BJ (cell line): ENCODE measurements around the gene ST6GALNAC2. TPM values are rescaled to one million over a fixed set of nuclear protein-coding genes. Genes with fewer than 3 reads are reported as not detected.
A peak's percentile ranks its signal among the peaks of the same experiment; 100 is the strongest.

Experiments
- CTCF ChIA-PET: fragments of 350-600 bp; formaldehyde crosslinking; extraction: SDS; loops from one replicate; lab custom pipeline; 2021; ENCODE audit warnings: antibody characterized with exemption, inconsistent platforms; lab: Yijun Ruan, JAX
- POLR2A ChIA-PET: fragments of 300-600 bp; sonication (Branson Sonifier 250); formaldehyde crosslinking; extraction: SDS; loops from one replicate; lab custom pipeline; 2021; ENCODE audit warnings: antibody characterized with exemption; lab: Charles Lee
- DNase-seq: peaks from one replicate; pipeline ENCODE4 v3.0.0-alpha.2; 2011; ENCODE audit warnings: low read depth
- H3K27me3 ChIP-seq: 2 replicates; pipeline ENCODE4 v1.6.0; 2011; ENCODE audit warnings: low read length; ENCODE audit not compliant: control insufficient read depth, insufficient read depth
- H3K36me3 ChIP-seq: 2 replicates; pipeline ENCODE4 v1.5.1; 2011; ENCODE audit warnings: low read length; ENCODE audit not compliant: control insufficient read depth, insufficient read depth
- H3K4me3 ChIP-seq: 2 replicates; pipeline ENCODE4 v1.5.1; 2011; ENCODE audit warnings: low read depth, mild to moderate bottlenecking, control low read depth, low read length
- CTCF ChIP-seq: IDR thresholded peaks from 2 replicates; pipeline ENCODE4 v1.5.1; 2011; ENCODE audit warnings: low read depth, mild to moderate bottlenecking, control low read depth, inconsistent platforms, low read length, moderate library complexity; ENCODE audit not compliant: insufficient read depth
- polyA plus RNA-seq: library from polyadenylated mRNA; depleted of rRNA; stranded (reverse); fragments of >200 nt; gene quantifications from 2 replicates; pipeline ENCODE4 v1.2.3, GENCODE V29; 2011

The ST6GALNAC2 gene
- polyA plus RNA-seq, 1 experiment = 0.72 TPM

DNA sequence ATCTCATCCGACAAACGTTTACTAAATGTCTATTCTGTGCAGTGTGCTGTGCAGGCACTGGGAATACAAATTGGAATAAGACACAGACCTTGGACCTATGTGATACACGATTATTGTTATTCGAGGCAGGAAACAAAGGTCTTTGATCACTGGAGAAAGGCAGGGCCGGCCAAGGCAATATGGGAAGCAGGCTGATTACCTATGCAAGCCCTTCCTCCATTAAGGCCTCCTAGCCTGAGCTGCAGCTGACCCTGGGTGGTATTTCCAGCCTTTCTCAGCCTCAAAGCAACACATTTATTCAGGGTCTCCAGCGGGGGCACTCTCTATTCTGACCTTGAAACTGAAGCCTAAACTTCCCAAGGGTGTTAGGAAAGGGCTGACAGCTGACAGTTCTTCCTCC lies 44.5 kb upstream of the ST6GALNAC2 start:
- POLR2A ChIA-PET = no interaction called here
- H3K36me3 ChIP-seq = no peaks in the 10 kb centered on the region
- no peak for DNase-seq
- no peak for TF ChIP-seq CTCF
- CTCF ChIA-PET = interaction anchor here (0.6 kb wide), 1 partner anchor 107 kb away, joined by 3 read pairs; no protein-coding TSS in a partner anchor
- peaks cover 9% of the 10 kb centered on the region for H3K27me3 ChIP-seq
- no peak overlapping the region for H3K4me3 ChIP-seq

GRCh38 chr17:76627510-76627909 lies 41.9 kb upstream of the ST6GALNAC2 start:
- CTCF ChIA-PET = interaction anchor here (1.6 kb wide), 1 partner anchor 37 kb away, joined by 3 read pairs; no protein-coding TSS in a partner anchor
- Histone ChIP-seq H3K27me3 (peaks cover 11% of the 10 kb centered on the region), H3K4me3 (no peak overlapping the region), H3K36me3 (no peaks in the 10 kb centered on the region)
- POLR2A ChIA-PET = no interaction called here
- DNase-seq = no peak
- no peak for TF ChIP-seq CTCF

DNA sequence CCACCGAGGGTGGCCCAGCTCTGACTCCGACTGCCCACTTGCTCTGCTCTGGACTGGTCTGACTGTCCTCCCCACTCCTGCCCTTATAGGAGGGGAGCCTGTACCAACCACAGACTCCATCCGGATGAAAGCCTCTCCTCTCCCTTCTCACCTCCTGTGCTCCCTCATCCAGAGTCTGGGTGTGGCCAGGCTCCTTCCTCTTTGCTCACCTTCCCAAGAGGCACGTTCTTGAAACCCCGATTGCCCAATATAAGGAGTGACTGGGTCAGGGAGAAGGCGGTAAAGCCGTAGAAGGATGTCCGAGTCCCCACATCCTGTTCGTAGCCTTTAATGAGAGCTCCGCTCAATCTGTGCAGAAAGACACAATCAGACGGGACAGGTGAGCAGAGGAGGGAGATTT lies 40.8 kb upstream of the ST6GALNAC2 start:
- TF ChIP-seq CTCF = no peak
- Histone ChIP-seq H3K36me3 (no peaks in the 10 kb centered on the region), H3K27me3 (peaks cover 11% of the 10 kb centered on the region), H3K4me3 (no peak overlapping the region)
- CTCF ChIA-PET = interaction anchor here (0.7 to 6.0 kb wide), 5 partner anchors 13 to 105 kb away, joined by 3 to 68 read pairs (median 6); no protein-coding TSS in a partner anchor
- DNase-seq = no peak
- POLR2A ChIA-PET = no interaction called here

- no peak for TF ChIP-seq CTCF
- H3K4me3 ChIP-seq = no peak overlapping the region
- DNase-seq = no peak
- H3K36me3 ChIP-seq = no peaks in the 10 kb centered on the region
- ChIA-PET CTCF (interaction anchor here (1.3 to 6.0 kb wide), 6 partner anchors 9 to 104 kb away, joined by 6 to 68 read pairs (median 19); no protein-coding TSS in a partner anchor), POLR2A (no interaction called here)
- H3K27me3 ChIP-seq = peaks cover 11% of the 10 kb centered on the region
These were observed 39.8 kb upstream of the ST6GALNAC2 start for GRCh38 chr17:76625496-76625895.

DNA sequence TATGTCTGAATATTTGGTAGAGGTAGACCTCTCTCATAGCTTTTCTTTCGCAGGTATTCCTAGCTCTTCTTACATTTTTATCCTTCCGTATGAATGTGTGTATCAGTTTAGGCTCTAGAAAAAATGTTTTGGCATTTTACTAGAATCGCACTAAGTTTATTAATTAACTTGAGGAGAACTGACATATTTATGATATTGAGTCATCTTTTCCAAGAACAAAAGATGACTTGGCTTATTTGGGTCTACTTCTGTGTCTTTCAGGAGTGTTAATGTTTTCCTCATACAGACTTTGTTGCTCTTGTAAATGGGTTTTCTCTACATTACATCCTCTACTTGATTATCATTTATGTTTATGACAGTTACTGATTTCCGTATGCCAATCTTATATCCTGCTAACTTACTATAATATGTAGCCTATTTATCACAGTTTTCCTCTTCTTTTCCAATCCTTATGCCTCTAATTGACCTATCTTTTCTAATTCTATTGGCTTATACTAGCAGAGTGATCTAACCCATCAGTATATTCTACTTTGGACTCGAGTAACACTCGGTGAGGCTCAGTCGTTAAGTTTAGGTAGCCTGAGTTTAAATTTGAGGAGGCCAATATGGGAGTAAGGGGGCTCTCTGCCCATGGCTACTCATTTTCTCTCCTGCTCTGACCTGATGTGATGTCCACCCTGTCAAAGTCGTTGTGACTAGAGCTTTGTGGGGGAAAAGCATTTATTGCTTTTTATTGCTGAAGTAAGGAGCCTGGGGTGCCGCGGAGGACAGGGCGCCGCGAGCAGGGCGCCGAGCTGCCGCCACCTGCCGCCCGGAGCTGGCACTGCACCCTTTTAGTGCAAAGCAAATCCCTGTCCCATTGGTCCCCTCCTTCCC lies 37.8 kb upstream of the ST6GALNAC2 start:
- Histone ChIP-seq H3K27me3 (peaks cover 11% of the 10 kb centered on the region), H3K36me3 (no peaks in the 10 kb centered on the region), H3K4me3 (no peak overlapping the region)
- POLR2A ChIA-PET = no interaction called here
- DNase-seq = peak; percentile 48
- CTCF ChIA-PET = interaction anchor here (0.6 to 6.0 kb wide), 41 partner anchors 9 to 174 kb away, joined by 3 to 68 read pairs (median 4); partner anchors contain the start of genes PRCD and ST6GALNAC1
- peak; percentile 91 for TF ChIP-seq CTCF
